ENCODE data around the gene TENM4. TPM values are rescaled to one million over a fixed set of nuclear protein-coding genes. Genes with fewer than 3 reads are reported as not detected.

Gene TENM4
- total RNA-seq, 2 donors from 2014 or later: 68.2 to 130 TPM

GRCh38 chr11:78659326-78660270, 781.2 kb downstream of the TENM4 start:
- peaks cover 4% of the 10 kb centered on the region for H3K36me3 ChIP-seq (ENCODE audit: control insufficient read depth, insufficient read depth, low read length)
- H3K9me3 ChIP-seq (ENCODE audit: control insufficient read depth, low read length): no peaks in the 10 kb centered on the region
- no peaks in the 10 kb centered on the region for H3K4me1 ChIP-seq (ENCODE audit: control insufficient read depth, insufficient read depth, low read length)
- H3K27ac ChIP-seq (ENCODE audit: low read depth, low read length): no peak overlapping the region
- TF ChIP-seq, protein P1, sequence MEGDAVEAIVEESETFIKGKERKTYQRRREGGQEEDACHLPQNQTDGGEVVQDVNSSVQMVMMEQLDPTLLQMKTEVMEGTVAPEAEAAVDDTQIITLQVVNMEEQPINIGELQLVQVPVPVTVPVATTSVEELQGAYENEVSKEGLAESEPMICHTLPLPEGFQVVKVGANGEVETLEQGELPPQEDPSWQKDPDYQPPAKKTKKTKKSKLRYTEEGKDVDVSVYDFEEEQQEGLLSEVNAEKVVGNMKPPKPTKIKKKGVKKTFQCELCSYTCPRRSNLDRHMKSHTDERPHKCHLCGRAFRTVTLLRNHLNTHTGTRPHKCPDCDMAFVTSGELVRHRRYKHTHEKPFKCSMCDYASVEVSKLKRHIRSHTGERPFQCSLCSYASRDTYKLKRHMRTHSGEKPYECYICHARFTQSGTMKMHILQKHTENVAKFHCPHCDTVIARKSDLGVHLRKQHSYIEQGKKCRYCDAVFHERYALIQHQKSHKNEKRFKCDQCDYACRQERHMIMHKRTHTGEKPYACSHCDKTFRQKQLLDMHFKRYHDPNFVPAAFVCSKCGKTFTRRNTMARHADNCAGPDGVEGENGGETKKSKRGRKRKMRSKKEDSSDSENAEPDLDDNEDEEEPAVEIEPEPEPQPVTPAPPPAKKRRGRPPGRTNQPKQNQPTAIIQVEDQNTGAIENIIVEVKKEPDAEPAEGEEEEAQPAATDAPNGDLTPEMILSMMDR (conservative IDR thresholded peaks at IDR 0.05): no peak
- H3K4me3 ChIP-seq (ENCODE audit: low read length): no peak overlapping the region
- H3K4me1 Mint-ChIP-seq: no peaks in the 10 kb centered on the region
- peak; percentile 61 for DNase-seq
- no peak overlapping the region for H3K9ac ChIP-seq (ENCODE audit: extremely low read depth, low read length, poor library complexity, severe bottlenecking)
- H3K27me3 ChIP-seq (ENCODE audit: control insufficient read depth, insufficient read depth, low read length, poor library complexity, severe bottlenecking): no peaks in the 10 kb centered on the region
- H3K9me3 Mint-ChIP-seq: no peaks in the 10 kb centered on the region
- WGBS, 2 experiments (ENCODE audit: insufficient coverage in 1 of 2, insufficient read length in 1 of 2): 87 to 92% methylated on average over 6 to 10 of the region's 11 CpGs
- H3K27ac Mint-ChIP-seq: no peak overlapping the region
- peaks cover 65% of the 10 kb centered on the region for H3K36me3 Mint-ChIP-seq (ENCODE audit: low read depth)
- H3K4me3 Mint-ChIP-seq: no peak overlapping the region
- no peaks in the 10 kb centered on the region for H3K27me3 Mint-ChIP-seq (ENCODE audit: insufficient read depth)

DNA sequence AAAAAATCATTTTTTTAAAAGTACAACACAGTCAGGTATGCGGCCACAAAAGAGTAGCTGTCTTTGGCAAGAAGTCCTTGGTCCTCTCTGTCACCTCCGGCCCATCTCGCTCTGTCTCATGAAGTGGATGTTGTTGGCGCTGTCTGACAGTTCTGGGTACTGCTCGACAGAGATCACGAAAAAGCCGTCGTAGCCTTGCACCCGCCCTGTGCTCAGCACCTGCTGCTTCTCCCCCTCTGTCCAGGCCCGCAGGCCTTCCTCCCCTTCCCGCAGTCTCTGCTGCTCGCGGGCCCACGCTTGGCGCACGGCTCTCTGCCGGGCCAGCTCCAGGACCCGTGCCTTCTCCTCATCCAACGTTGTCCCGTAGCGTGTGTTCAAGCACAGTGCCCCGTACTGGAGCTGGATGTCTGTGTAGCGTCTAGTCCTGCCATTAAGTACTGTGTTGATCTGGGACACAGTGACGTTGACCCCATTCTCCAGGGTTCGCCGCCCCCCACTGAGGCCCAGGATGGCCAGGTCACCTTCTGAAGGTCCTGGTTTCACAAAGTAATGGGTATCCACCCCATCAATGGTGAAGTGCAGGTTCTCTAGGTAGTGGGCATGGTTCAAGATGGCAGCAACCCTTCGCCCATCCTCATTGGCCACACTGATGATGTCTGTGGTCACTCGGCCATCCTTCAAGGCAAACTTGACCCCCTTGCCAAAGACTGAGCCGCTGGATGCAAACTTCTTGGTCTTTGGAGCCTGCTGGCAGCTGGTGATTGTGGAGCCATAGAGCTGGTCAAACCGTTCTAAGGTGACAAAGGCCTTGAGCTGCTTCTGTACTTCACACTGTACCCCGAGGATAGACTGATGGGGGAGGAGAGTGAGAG, 782.6 kb downstream of the TENM4 start:
- peaks cover 13% of the 10 kb centered on the region for H3K4me1 Mint-ChIP-seq
- Histone ChIP-seq H3K9me3 (ENCODE audit: control insufficient read depth, low read length) (no peaks in the 10 kb centered on the region), H3K4me3 (ENCODE audit: low read length) (no peak overlapping the region), H3K4me1 (ENCODE audit: control insufficient read depth, insufficient read depth, low read length) (peaks cover 8% of the 10 kb centered on the region), H3K36me3 (ENCODE audit: control insufficient read depth, insufficient read depth, low read length) (peaks cover 4% of the 10 kb centered on the region), H3K9ac (ENCODE audit: extremely low read depth, low read length, poor library complexity, severe bottlenecking) (no peak overlapping the region), H3K27me3 (ENCODE audit: control insufficient read depth, insufficient read depth, low read length, poor library complexity, severe bottlenecking) (no peaks in the 10 kb centered on the region), H3K27ac (ENCODE audit: low read depth, low read length) (no peak overlapping the region)
- WGBS, 2 experiments (ENCODE audit: insufficient coverage in 1 of 2, insufficient read length in 1 of 2): 94 to 98% methylated on average over 23 to 31 of the region's 31 CpGs
- TF ChIP-seq, protein P1 (conservative IDR thresholded peaks at IDR 0.05): no peak
- H3K4me3 Mint-ChIP-seq: no peak overlapping the region
- no peaks in the 10 kb centered on the region for H3K27me3 Mint-ChIP-seq (ENCODE audit: insufficient read depth)
- peak; percentile 23 for DNase-seq
- peaks cover 56% of the 10 kb centered on the region for H3K36me3 Mint-ChIP-seq (ENCODE audit: low read depth)
- no peaks in the 10 kb centered on the region for H3K9me3 Mint-ChIP-seq
- H3K27ac Mint-ChIP-seq: no peak overlapping the region

DNA sequence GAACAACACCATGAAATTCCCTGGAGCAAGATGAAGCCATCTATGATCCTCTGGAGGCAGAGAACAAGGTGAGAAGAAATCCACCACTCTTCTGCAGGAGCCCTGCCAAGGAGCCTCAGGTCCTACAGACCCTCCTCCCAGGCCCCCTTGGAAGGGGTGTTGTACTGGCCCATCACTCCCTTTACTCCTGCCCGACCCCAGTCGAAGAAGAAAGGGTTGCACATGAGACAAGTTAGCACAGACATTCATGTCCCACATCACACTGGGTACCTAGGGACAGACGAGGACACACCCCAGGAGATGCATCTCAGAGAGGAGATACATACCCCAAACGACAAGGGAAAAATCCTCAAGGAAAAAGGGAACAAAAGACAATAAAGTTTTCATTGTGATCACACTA, 783.4 kb downstream of the TENM4 start:
- peaks cover 48% of the 10 kb centered on the region for H3K36me3 Mint-ChIP-seq (ENCODE audit: low read depth)
- peaks cover 4% of the 10 kb centered on the region for H3K36me3 ChIP-seq (ENCODE audit: control insufficient read depth, insufficient read depth, low read length)
- no peaks in the 10 kb centered on the region for H3K9me3 ChIP-seq (ENCODE audit: control insufficient read depth, low read length)
- peaks cover 14% of the 10 kb centered on the region for H3K4me1 ChIP-seq (ENCODE audit: control insufficient read depth, insufficient read depth, low read length)
- TF ChIP-seq, protein P1 (conservative IDR thresholded peaks at IDR 0.05): no peak
- no peak for DNase-seq
- no peaks in the 10 kb centered on the region for H3K9me3 Mint-ChIP-seq
- H3K4me3 ChIP-seq (ENCODE audit: low read length): no peak overlapping the region
- H3K9ac ChIP-seq (ENCODE audit: extremely low read depth, low read length, poor library complexity, severe bottlenecking): no peak overlapping the region
- H3K27ac ChIP-seq (ENCODE audit: low read depth, low read length): no peak overlapping the region
- H3K27me3 Mint-ChIP-seq (ENCODE audit: insufficient read depth): no peaks in the 10 kb centered on the region
- no peak overlapping the region for H3K27ac Mint-ChIP-seq
- no peaks in the 10 kb centered on the region for H3K27me3 ChIP-seq (ENCODE audit: control insufficient read depth, insufficient read depth, low read length, poor library complexity, severe bottlenecking)
- H3K4me1 Mint-ChIP-seq: peaks cover 21% of the 10 kb centered on the region
- WGBS, 2 experiments (ENCODE audit: insufficient coverage in 1 of 2, insufficient read length in 1 of 2): 83% methylated on average over 4 of the region's 4 CpGs; no CpG with 5 or more reads in 1 of the 2 experiments
- H3K4me3 Mint-ChIP-seq: no peak overlapping the region

Data from endodermal cell (in vitro differentiated cells).